CD4-positive, alpha-beta T cell (primary cell): ENCODE measurements around the gene NOTCH3. TPM values are rescaled to one million over a fixed set of nuclear protein-coding genes. Genes with fewer than 3 reads are reported as not detected.

Source experiments
- ATAC-seq: fragments of 200-7000 bp; cut with Tn5 transposase; one replicate; pipeline ENCODE4 v1.10.0; 2022; ENCODE audit warnings: mild to moderate bottlenecking; ENCODE audit not compliant: poor library complexity
- CTCF ChIA-PET: fragments of 350-600 bp; sonication (Branson Sonifier 250); formaldehyde crosslinking; loops from one replicate; lab custom pipeline; 2021; ENCODE audit warnings: antibody characterized with exemption, inconsistent platforms; lab: Charles Lee
- POLR2A ChIA-PET: fragments of 350-600 bp; sonication (Branson Sonifier 250); formaldehyde crosslinking; loops from one replicate; lab custom pipeline; 2021; ENCODE audit warnings: antibody characterized with exemption, inconsistent platforms; lab: Charles Lee
- DNase-seq, 14 experiments: peaks; one replicate each; pipeline ENCODE4 v3.0.0-alpha.2; 2013 to 2020; ENCODE audit warnings: mixed read lengths in 2 of 14
- H3K27ac ChIP-seq, 2 donors: one replicate each; pipeline versions ENCODE4 v1.5.1 to v1.7.0; 2013; ENCODE audit warnings: low read length in 2 of 2, low read depth in 1 of 2, mild to moderate bottlenecking in 1 of 2
- H3K27me3 ChIP-seq, 2 experiments: 1 replicate in 1 of 2; 2 replicates in 1 of 2; pipeline versions ENCODE4 v1.6.1 to v1.7.0; 2013; ENCODE audit warnings: low read length in 2 of 2, control low read depth in 1 of 2, mild to moderate bottlenecking in 1 of 2, moderate library complexity in 1 of 2; ENCODE audit not compliant: insufficient read depth in 2 of 2, control insufficient read depth in 1 of 2
- H3K36me3 ChIP-seq: one replicate; pipeline ENCODE4 v1.6.1; 2013; ENCODE audit warnings: low read length, control low read depth; ENCODE audit not compliant: insufficient read depth
- H3K4me1 ChIP-seq: one replicate; pipeline ENCODE4 v1.6.1; 2013; ENCODE audit warnings: low read length, control low read depth; ENCODE audit not compliant: insufficient read depth
- H3K4me3 ChIP-seq: one replicate; pipeline ENCODE4 v1.5.1; 2013; ENCODE audit warnings: mild to moderate bottlenecking, low read length, moderate library complexity
- H3K9me3 ChIP-seq, 2 experiments: 1 replicate in 1 of 2; 2 replicates in 1 of 2; pipeline versions ENCODE4 v1.6.1 to v1.7.0; 2013; ENCODE audit warnings: low read length in 2 of 2, mild to moderate bottlenecking in 2 of 2, control low read depth in 1 of 2, moderate library complexity in 1 of 2; ENCODE audit not compliant: control insufficient read depth in 1 of 2, insufficient read depth in 1 of 2
- H3K27ac Mint-ChIP-seq: one replicate; pipeline ENCODE4 v1.8.0; 2020; ENCODE audit warnings: mixed read lengths
- H3K27me3 Mint-ChIP-seq: one replicate; pipeline ENCODE4 v1.8.0; 2021; ENCODE audit warnings: mixed read lengths
- H3K36me3 Mint-ChIP-seq: one replicate; pipeline ENCODE4 v1.8.0; 2021; ENCODE audit warnings: low read depth, mixed read lengths
- H3K4me1 Mint-ChIP-seq: one replicate; pipeline ENCODE4 v1.8.0; 2021; ENCODE audit warnings: low read depth, mixed read lengths
- H3K4me3 Mint-ChIP-seq: one replicate; pipeline ENCODE4 v1.8.0; 2020; ENCODE audit warnings: mild to moderate bottlenecking, mixed read lengths
- H3K9me3 Mint-ChIP-seq: one replicate; pipeline ENCODE4 v1.8.0; 2020; ENCODE audit warnings: mixed read lengths
- intact Hi-C, 2 experiments: fragments of 100-400 bp; cut with DNase I in 1 of 2; cut with micrococcal nuclease in 1 of 2; formaldehyde crosslinking; loops; one replicate each; pipeline versions ENCODE4 v1.15.1 to v1.9.0; 2023 to 2025; cut with DNase I, micrococcal nuclease
- total RNA-seq, 174 experiments: library from RNA in 2 of 174; stranded (reverse) in 2 of 174; gene quantifications; one replicate each; pipeline ENCODE4 v1.2.3 and lab custom pipeline; 2021 to 2026
- TF ChIP-seq, protein P1 (sequence below): fragments of 200-600 bp; IDR thresholded peaks from one replicate; pipeline ENCODE4 v1.8.0; 2022; ENCODE audit warnings: antibody characterized with exemption, mild to moderate bottlenecking

Gene NOTCH3
- total RNA-seq, 2 experiments from 2014 or later = not detected

- H3K9me3 Mint-ChIP-seq = no peaks in the 10 kb centered on the region
- Histone ChIP-seq H3K27ac (no peak overlapping the region), H3K27me3 (no peaks in the 10 kb centered on the region), H3K4me1 (no peaks in the 10 kb centered on the region), H3K9me3 (peaks cover 0 to 11% of the 10 kb centered on the region in 2 experiments), H3K36me3 (peaks cover 41% of the 10 kb centered on the region), H3K4me3 (no peak overlapping the region)
- DNase-seq (no peak), ATAC-seq (no peak)
- TF ChIP-seq, protein P1, sequence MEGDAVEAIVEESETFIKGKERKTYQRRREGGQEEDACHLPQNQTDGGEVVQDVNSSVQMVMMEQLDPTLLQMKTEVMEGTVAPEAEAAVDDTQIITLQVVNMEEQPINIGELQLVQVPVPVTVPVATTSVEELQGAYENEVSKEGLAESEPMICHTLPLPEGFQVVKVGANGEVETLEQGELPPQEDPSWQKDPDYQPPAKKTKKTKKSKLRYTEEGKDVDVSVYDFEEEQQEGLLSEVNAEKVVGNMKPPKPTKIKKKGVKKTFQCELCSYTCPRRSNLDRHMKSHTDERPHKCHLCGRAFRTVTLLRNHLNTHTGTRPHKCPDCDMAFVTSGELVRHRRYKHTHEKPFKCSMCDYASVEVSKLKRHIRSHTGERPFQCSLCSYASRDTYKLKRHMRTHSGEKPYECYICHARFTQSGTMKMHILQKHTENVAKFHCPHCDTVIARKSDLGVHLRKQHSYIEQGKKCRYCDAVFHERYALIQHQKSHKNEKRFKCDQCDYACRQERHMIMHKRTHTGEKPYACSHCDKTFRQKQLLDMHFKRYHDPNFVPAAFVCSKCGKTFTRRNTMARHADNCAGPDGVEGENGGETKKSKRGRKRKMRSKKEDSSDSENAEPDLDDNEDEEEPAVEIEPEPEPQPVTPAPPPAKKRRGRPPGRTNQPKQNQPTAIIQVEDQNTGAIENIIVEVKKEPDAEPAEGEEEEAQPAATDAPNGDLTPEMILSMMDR = no peak
- H3K27me3 Mint-ChIP-seq = no peaks in the 10 kb centered on the region
- ChIA-PET POLR2A (no interaction called here), CTCF (no interaction called here)
- no peaks in the 10 kb centered on the region for H3K4me1 Mint-ChIP-seq
- no peak overlapping the region for H3K27ac Mint-ChIP-seq
- intact Hi-C loops = no loop called here
- H3K4me3 Mint-ChIP-seq = no peak overlapping the region
- peaks cover 27% of the 10 kb centered on the region for H3K36me3 Mint-ChIP-seq
Observed at GRCh38 chr19:15114153-15114540, 86.6 kb downstream of the NOTCH3 start.

- Mint-ChIP-seq H3K36me3 (peaks cover 20% of the 10 kb centered on the region), H3K4me1 (no peaks in the 10 kb centered on the region), H3K27ac (no peak overlapping the region), H3K9me3 (no peaks in the 10 kb centered on the region), H3K27me3 (no peaks in the 10 kb centered on the region), H3K4me3 (no peak overlapping the region)
- ChIA-PET POLR2A (no interaction called here), CTCF (no interaction called here)
- Histone ChIP-seq H3K4me1 (peaks cover under 1% of the 10 kb centered on the region), H3K4me3 (no peak overlapping the region), H3K36me3 (peaks cover 34% of the 10 kb centered on the region), H3K9me3 (peaks cover 0 to 13% of the 10 kb centered on the region in 2 experiments), H3K27ac (no peak overlapping the region), H3K27me3 (peaks cover 1 to 3% of the 10 kb centered on the region in 2 experiments)
- DNase-seq (no peak), ATAC-seq (no peak)
- intact Hi-C loops = loop anchor here in 1 of 2 experiments (2.0 kb wide), 1 partner anchor 25 kb away; no protein-coding TSS in a partner anchor
- TF ChIP-seq, protein P1 = no peak
Observed at GRCh38 chr19:15113245-15114152, 87.3 kb downstream of the NOTCH3 start.

DNA sequence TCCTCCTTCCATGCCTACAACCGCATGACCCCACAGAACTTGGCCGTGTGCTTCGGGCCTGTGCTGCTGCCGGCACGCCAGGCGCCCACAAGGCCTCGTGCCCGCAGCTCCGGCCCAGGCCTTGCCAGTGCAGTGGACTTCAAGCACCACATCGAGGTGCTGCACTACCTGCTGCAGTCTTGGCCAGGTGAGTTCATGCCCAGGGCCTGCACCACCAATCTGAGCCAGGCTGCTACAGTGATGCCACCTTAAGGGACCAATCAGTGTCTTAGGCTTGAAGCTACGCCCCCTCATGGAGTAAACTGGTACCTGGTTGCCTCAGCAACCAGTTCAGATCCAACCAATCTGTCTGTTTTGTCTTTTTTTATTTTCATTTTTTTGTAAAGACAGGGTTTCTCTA lies 88.4 kb downstream of the NOTCH3 start:
- H3K4me3 ChIP-seq = no peak overlapping the region
- ATAC-seq = peak; percentile 24
- peaks cover 6% of the 10 kb centered on the region for H3K27me3 Mint-ChIP-seq
- intact Hi-C loops = loop anchor here in 1 of 2 experiments (2.0 kb wide), 1 partner anchor 26 kb away; no protein-coding TSS in a partner anchor
- peaks cover 6% of the 10 kb centered on the region for H3K4me1 Mint-ChIP-seq
- H3K9me3 ChIP-seq = peaks cover 0 to 18% of the 10 kb centered on the region in 2 experiments
- no peaks in the 10 kb centered on the region for H3K9me3 Mint-ChIP-seq
- peaks cover 7 to 10% of the 10 kb centered on the region in 2 experiments for H3K27me3 ChIP-seq
- POLR2A ChIA-PET = no interaction called here
- no peak overlapping the region for H3K4me3 Mint-ChIP-seq
- H3K36me3 ChIP-seq = peaks cover 23% of the 10 kb centered on the region
- CTCF ChIA-PET = no interaction called here
- peaks cover 9% of the 10 kb centered on the region for H3K36me3 Mint-ChIP-seq
- TF ChIP-seq, protein P1 = no peak
- DNase-seq = peak in 1 of 14 experiments; percentile 43
- H3K4me1 ChIP-seq = peaks cover 12% of the 10 kb centered on the region
- H3K27ac ChIP-seq = no peak overlapping the region
- no peak overlapping the region for H3K27ac Mint-ChIP-seq
